Measurements from ENCODE around the gene GOSR2.

The GOSR2 gene

GRCh38 chr17:46925185-46925868, 2.4 kb downstream of the GOSR2 start:
- Histone ChIP-seq H2AK5ac (ENCODE audit: low read length) (no peak overlapping the region), H3K36me3 (ENCODE audit: control insufficient read depth, insufficient read depth, low read length) (no peaks in the 10 kb centered on the region), H3K4me3 (ENCODE audit: low read length) (no peak overlapping the region), H2BK5ac (ENCODE audit: low read length) (no peak overlapping the region), H3K18ac (ENCODE audit: low read length) (no peak overlapping the region), H3K9ac (ENCODE audit: low read length) (no peak overlapping the region), H2BK120ac (ENCODE audit: low read depth, low read length) (no peak overlapping the region), H3K27ac (ENCODE audit: low read depth, low read length) (no peak overlapping the region), H3K23ac (ENCODE audit: low read length) (no peak overlapping the region), H3K56ac (ENCODE audit: low read length) (no peak overlapping the region), H3K4me1 (ENCODE audit: control insufficient read depth, low read depth, low read length) (peaks cover 2% of the 10 kb centered on the region), H4K8ac (ENCODE audit: low read depth, low read length) (no peak overlapping the region), H2BK15ac (replicated peaks; ENCODE audit: low read depth) (no peak overlapping the region), H3K4me2 (ENCODE audit: low read length) (no peak overlapping the region), H3K4ac (ENCODE audit: low read depth, low read length) (no peak overlapping the region), H4K5ac (ENCODE audit: low read length) (no peak overlapping the region), H3K27me3 (ENCODE audit: insufficient read depth, low read length, poor library complexity) (no peaks in the 10 kb centered on the region), H3K79me2 (ENCODE audit: control insufficient read depth, insufficient read depth, low read length) (peaks cover 49% of the 10 kb centered on the region), H3K79me1 (ENCODE audit: low read length) (peaks cover 34% of the 10 kb centered on the region)
- no CpG with 5 or more reads among the region's 5 CpGs for WGBS (ENCODE audit: extremely low coverage, insufficient coverage, low lambda C conversion rate)
- DNase-seq: no peak

- H3K27ac ChIP-seq (ENCODE audit: low read depth, low read length): peak overlapping the region; percentile 1
- no peak overlapping the region for H3K18ac ChIP-seq (ENCODE audit: low read length)
- no peak overlapping the region for H3K4me2 ChIP-seq (ENCODE audit: low read length)
- H3K79me1 ChIP-seq (ENCODE audit: low read length): peaks cover 32% of the 10 kb centered on the region
- no peak overlapping the region for H2BK15ac ChIP-seq (replicated peaks; ENCODE audit: low read depth)
- H3K23ac ChIP-seq (ENCODE audit: low read length): no peak overlapping the region
- no peak overlapping the region for H4K5ac ChIP-seq (ENCODE audit: low read length)
- no peaks in the 10 kb centered on the region for H3K27me3 ChIP-seq (ENCODE audit: insufficient read depth, low read length, poor library complexity)
- H3K4me3 ChIP-seq (ENCODE audit: low read length): no peak overlapping the region
- no peak overlapping the region for H2AK5ac ChIP-seq (ENCODE audit: low read length)
- H3K56ac ChIP-seq (ENCODE audit: low read length): no peak overlapping the region
- H4K8ac ChIP-seq (ENCODE audit: low read depth, low read length): no peak overlapping the region
- no CpG with 5 or more reads among the region's 10 CpGs for WGBS (ENCODE audit: extremely low coverage, insufficient coverage, low lambda C conversion rate)
- peaks cover 43% of the 10 kb centered on the region for H3K79me2 ChIP-seq (ENCODE audit: control insufficient read depth, insufficient read depth, low read length)
- peaks cover 2% of the 10 kb centered on the region for H3K4me1 ChIP-seq (ENCODE audit: control insufficient read depth, low read depth, low read length)
- H3K36me3 ChIP-seq (ENCODE audit: control insufficient read depth, insufficient read depth, low read length): peaks cover 9% of the 10 kb centered on the region
- no peak overlapping the region for H3K9ac ChIP-seq (ENCODE audit: low read length)
- no peak for DNase-seq
- H2BK120ac ChIP-seq (ENCODE audit: low read depth, low read length): no peak overlapping the region
- no peak overlapping the region for H2BK5ac ChIP-seq (ENCODE audit: low read length)
- H3K4ac ChIP-seq (ENCODE audit: low read depth, low read length): no peak overlapping the region
Observed at GRCh38 chr17:46928467-46929261, 5.7 kb downstream of the GOSR2 start.

GRCh38 chr17:46929413-46929812, 6.5 kb downstream of the GOSR2 start:
- no peak overlapping the region for H3K9ac ChIP-seq (ENCODE audit: low read length)
- H2AK5ac ChIP-seq (ENCODE audit: low read length): no peak overlapping the region
- no peak overlapping the region for H2BK15ac ChIP-seq (replicated peaks; ENCODE audit: low read depth)
- no peak overlapping the region for H3K4ac ChIP-seq (ENCODE audit: low read depth, low read length)
- no peaks in the 10 kb centered on the region for H3K27me3 ChIP-seq (ENCODE audit: insufficient read depth, low read length, poor library complexity)
- no peak overlapping the region for H3K4me3 ChIP-seq (ENCODE audit: low read length)
- no peak overlapping the region for H3K27ac ChIP-seq (ENCODE audit: low read depth, low read length)
- no CpG with 5 or more reads among the region's 6 CpGs for WGBS (ENCODE audit: extremely low coverage, insufficient coverage, low lambda C conversion rate)
- H3K4me1 ChIP-seq (ENCODE audit: control insufficient read depth, low read depth, low read length): peaks cover 2% of the 10 kb centered on the region
- no peak overlapping the region for H3K56ac ChIP-seq (ENCODE audit: low read length)
- no peak overlapping the region for H3K23ac ChIP-seq (ENCODE audit: low read length)
- H4K5ac ChIP-seq (ENCODE audit: low read length): no peak overlapping the region
- H3K4me2 ChIP-seq (ENCODE audit: low read length): no peak overlapping the region
- H2BK5ac ChIP-seq (ENCODE audit: low read length): no peak overlapping the region
- peaks cover 38% of the 10 kb centered on the region for H3K79me2 ChIP-seq (ENCODE audit: control insufficient read depth, insufficient read depth, low read length)
- no peak overlapping the region for H3K18ac ChIP-seq (ENCODE audit: low read length)
- no peak overlapping the region for H2BK120ac ChIP-seq (ENCODE audit: low read depth, low read length)
- no peak overlapping the region for H4K8ac ChIP-seq (ENCODE audit: low read depth, low read length)
- peaks cover 32% of the 10 kb centered on the region for H3K79me1 ChIP-seq (ENCODE audit: low read length)
- H3K36me3 ChIP-seq (ENCODE audit: control insufficient read depth, insufficient read depth, low read length): peaks cover 12% of the 10 kb centered on the region
- peak; percentile 69 for DNase-seq

DNA sequence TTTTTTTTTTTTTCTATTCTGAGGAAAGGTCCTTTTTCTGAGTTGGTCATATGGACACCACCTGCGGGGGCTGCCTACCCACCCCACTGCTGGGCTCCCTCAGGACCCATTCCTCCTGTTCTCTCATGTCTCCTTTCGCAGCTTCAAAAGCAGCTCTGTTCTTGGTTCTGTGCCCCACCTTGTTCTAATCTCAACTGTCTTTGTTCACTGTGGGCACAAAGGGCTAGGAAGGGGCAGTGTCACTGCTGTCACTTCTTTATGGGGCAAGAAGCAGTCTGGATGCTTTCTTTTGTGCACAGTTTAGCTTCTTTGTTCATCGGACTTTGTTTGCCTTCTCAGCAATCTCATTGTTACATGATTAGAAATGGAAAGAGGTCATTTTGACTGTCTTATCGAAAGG, 7.1 kb downstream of the GOSR2 start:
- H3K79me2 ChIP-seq (ENCODE audit: control insufficient read depth, insufficient read depth, low read length): peaks cover 36% of the 10 kb centered on the region
- H4K8ac ChIP-seq (ENCODE audit: low read depth, low read length): no peak overlapping the region
- no peaks in the 10 kb centered on the region for H3K27me3 ChIP-seq (ENCODE audit: insufficient read depth, low read length, poor library complexity)
- no peak overlapping the region for H2BK15ac ChIP-seq (replicated peaks; ENCODE audit: low read depth)
- DNase-seq: no peak
- H3K4me1 ChIP-seq (ENCODE audit: control insufficient read depth, low read depth, low read length): peaks cover 2% of the 10 kb centered on the region
- no peak overlapping the region for H3K4me3 ChIP-seq (ENCODE audit: low read length)
- peaks cover 15% of the 10 kb centered on the region for H3K36me3 ChIP-seq (ENCODE audit: control insufficient read depth, insufficient read depth, low read length)
- H3K27ac ChIP-seq (ENCODE audit: low read depth, low read length): no peak overlapping the region
- no peak overlapping the region for H2BK120ac ChIP-seq (ENCODE audit: low read depth, low read length)
- H3K4me2 ChIP-seq (ENCODE audit: low read length): no peak overlapping the region
- peaks cover 32% of the 10 kb centered on the region for H3K79me1 ChIP-seq (ENCODE audit: low read length)
- no CpG with 5 or more reads among the region's 4 CpGs for WGBS (ENCODE audit: extremely low coverage, insufficient coverage, low lambda C conversion rate)
- H3K9ac ChIP-seq (ENCODE audit: low read length): no peak overlapping the region
- H2BK5ac ChIP-seq (ENCODE audit: low read length): no peak overlapping the region
- H2AK5ac ChIP-seq (ENCODE audit: low read length): no peak overlapping the region
- H3K18ac ChIP-seq (ENCODE audit: low read length): no peak overlapping the region
- H3K56ac ChIP-seq (ENCODE audit: low read length): no peak overlapping the region
- H3K23ac ChIP-seq (ENCODE audit: low read length): no peak overlapping the region
- no peak overlapping the region for H4K5ac ChIP-seq (ENCODE audit: low read length)
- no peak overlapping the region for H3K4ac ChIP-seq (ENCODE audit: low read depth, low read length)

DNA sequence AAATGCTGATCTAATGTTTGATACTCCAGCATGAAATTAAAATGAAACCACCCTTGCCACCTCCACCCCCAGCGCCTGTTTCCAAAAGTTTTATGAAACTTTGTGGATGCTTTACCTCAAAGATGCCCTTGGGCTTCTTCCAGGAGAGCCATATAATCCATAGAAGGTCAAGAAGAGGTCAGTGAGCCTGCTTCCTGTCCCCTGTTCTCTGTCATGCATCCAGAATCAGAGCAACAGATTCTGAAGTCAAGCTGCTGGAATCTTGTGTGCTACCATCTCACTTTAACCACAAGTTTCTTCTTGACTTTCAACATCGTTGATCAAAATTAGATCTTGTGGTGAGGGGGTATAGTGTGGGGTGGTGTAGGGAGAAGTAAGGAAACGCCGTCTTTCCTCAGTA, 8.6 kb downstream of the GOSR2 start:
- Histone ChIP-seq H3K4ac (ENCODE audit: low read depth, low read length) (no peak overlapping the region), H3K27me3 (ENCODE audit: insufficient read depth, low read length, poor library complexity) (no peaks in the 10 kb centered on the region), H3K79me1 (ENCODE audit: low read length) (peaks cover 23% of the 10 kb centered on the region), H3K4me2 (ENCODE audit: low read length) (no peak overlapping the region), H2AK5ac (ENCODE audit: low read length) (no peak overlapping the region), H3K4me1 (ENCODE audit: control insufficient read depth, low read depth, low read length) (peaks cover 2% of the 10 kb centered on the region), H3K56ac (ENCODE audit: low read length) (no peak overlapping the region), H4K8ac (ENCODE audit: low read depth, low read length) (no peak overlapping the region), H3K18ac (ENCODE audit: low read length) (no peak overlapping the region), H3K9ac (ENCODE audit: low read length) (no peak overlapping the region), H2BK120ac (ENCODE audit: low read depth, low read length) (no peak overlapping the region), H3K27ac (ENCODE audit: low read depth, low read length) (no peak overlapping the region), H3K79me2 (ENCODE audit: control insufficient read depth, insufficient read depth, low read length) (peaks cover 22% of the 10 kb centered on the region), H4K5ac (ENCODE audit: low read length) (no peak overlapping the region), H3K23ac (ENCODE audit: low read length) (no peak overlapping the region), H3K36me3 (ENCODE audit: control insufficient read depth, insufficient read depth, low read length) (peaks cover 24% of the 10 kb centered on the region), H3K4me3 (ENCODE audit: low read length) (no peak overlapping the region), H2BK15ac (replicated peaks; ENCODE audit: low read depth) (no peak overlapping the region), H2BK5ac (ENCODE audit: low read length) (no peak overlapping the region)
- DNase-seq: no peak
- no CpG with 5 or more reads among the region's 4 CpGs for WGBS (ENCODE audit: extremely low coverage, insufficient coverage, low lambda C conversion rate)
